ENCODE data around the gene NAV2.
"Not testable (repeated sequence)": the region's sequence is repeated elsewhere in the genome, so short reads cannot be mapped to it uniquely, and the experiment has no call there.

Gene NAV2

GRCh38 chr11:19907008-19907579 is 194.5 kb downstream of the NAV2 start:
- no peak for DNase-seq

GRCh38 chr11:19907839-19908238 is 195.2 kb downstream of the NAV2 start:
- no peak for DNase-seq

GRCh38 chr11:19910931-19911330 is 198.3 kb downstream of the NAV2 start:
- DNase-seq, result no peak

GRCh38 chr11:19912115-19912957 is 199.7 kb downstream of the NAV2 start:
- no peak for DNase-seq

- no peak for DNase-seq
These were observed 200.6 kb downstream of the NAV2 start for GRCh38 chr11:19912958-19913892.

- DNase-seq, result no peak
These were observed 201.2 kb downstream of the NAV2 start for GRCh38 chr11:19913893-19914249.

- DNase-seq, result no peak
These were observed 203.2 kb downstream of the NAV2 start for GRCh38 chr11:19915808-19916207.

- no peak for DNase-seq
These were observed 204.4 kb downstream of the NAV2 start for GRCh38 chr11:19917069-19917468.

GRCh38 chr11:19918302-19919049 is 205.8 kb downstream of the NAV2 start:
- no peak for DNase-seq

GRCh38 chr11:19919050-19919561 is 206.5 kb downstream of the NAV2 start:
- DNase-seq, result no peak

GRCh38 chr11:19920982-19921381 is 208.3 kb downstream of the NAV2 start:
- no peak for DNase-seq

GRCh38 chr11:19921976-19922688 is 209.5 kb downstream of the NAV2 start:
- no peak for DNase-seq

GRCh38 chr11:19922689-19923035 is 210.0 kb downstream of the NAV2 start:
- DNase-seq, result no peak

- no peak for DNase-seq
These were observed 211.0 kb downstream of the NAV2 start for GRCh38 chr11:19923626-19924025.

- no peak for DNase-seq
These were observed 211.7 kb downstream of the NAV2 start for GRCh38 chr11:19924311-19924710.

GRCh38 chr11:19924716-19925115 is 212.1 kb downstream of the NAV2 start:
- no peak for DNase-seq

GRCh38 chr11:19927403-19927802 is 214.8 kb downstream of the NAV2 start:
- not testable (repeated sequence) for DNase-seq

- DNase-seq, result no peak
These were observed 216.5 kb downstream of the NAV2 start for GRCh38 chr11:19929147-19929546.

GRCh38 chr11:19929655-19930054 is 217.0 kb downstream of the NAV2 start:
- no peak for DNase-seq

GRCh38 chr11:19931141-19931770 is 218.6 kb downstream of the NAV2 start:
- no peak for DNase-seq

GRCh38 chr11:19931771-19932369 is 219.2 kb downstream of the NAV2 start:
- DNase-seq, result no peak

Data from activated naive CD4-positive, alpha-beta T cell (primary cell).